Kidney capillary endothelial cell (primary cell): ENCODE data around the gene CDK4.

ENCODE experiments used
- DNase-seq: peaks from one replicate; pipeline ENCODE4 v3.0.0-alpha.2; 2018; ENCODE audit warnings: low spot score

The CDK4 gene

DNA sequence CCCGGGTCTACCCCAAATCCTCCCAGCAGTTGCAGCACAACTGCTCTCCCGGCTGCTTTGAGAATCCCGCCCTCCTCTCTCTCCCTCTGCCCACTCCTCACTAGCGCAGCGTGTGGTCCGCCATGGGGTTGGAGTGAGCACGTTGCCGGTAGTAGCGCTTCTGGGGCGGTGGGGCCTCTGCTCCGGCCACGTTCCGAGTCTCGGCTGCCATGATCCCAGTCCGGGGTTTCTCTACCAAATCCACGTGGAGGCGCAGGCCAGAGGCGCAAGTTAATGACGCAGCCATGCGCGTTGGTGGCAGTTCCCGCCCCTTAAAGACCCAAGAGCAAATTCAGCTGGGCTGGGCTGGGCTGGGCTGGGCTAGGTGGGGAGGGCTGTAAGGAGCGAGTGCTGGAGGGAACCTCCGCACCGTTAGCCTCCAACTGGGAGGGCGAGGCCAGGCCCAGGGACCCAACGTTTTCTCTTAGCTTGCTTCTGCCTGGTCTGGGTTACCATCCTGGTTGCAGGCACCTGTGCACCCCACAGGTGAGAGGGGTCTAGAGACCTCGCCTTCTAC is 19.8 kb upstream of the CDK4 start, which contains the start of gene METTL1:
TSS of gene METTL1 (minus strand) at position 233 of the 556 bp plus-strand sequence. CDS start at position 211, 22 bp downstream.
- DNase-seq: peak; percentile 92

DNA sequence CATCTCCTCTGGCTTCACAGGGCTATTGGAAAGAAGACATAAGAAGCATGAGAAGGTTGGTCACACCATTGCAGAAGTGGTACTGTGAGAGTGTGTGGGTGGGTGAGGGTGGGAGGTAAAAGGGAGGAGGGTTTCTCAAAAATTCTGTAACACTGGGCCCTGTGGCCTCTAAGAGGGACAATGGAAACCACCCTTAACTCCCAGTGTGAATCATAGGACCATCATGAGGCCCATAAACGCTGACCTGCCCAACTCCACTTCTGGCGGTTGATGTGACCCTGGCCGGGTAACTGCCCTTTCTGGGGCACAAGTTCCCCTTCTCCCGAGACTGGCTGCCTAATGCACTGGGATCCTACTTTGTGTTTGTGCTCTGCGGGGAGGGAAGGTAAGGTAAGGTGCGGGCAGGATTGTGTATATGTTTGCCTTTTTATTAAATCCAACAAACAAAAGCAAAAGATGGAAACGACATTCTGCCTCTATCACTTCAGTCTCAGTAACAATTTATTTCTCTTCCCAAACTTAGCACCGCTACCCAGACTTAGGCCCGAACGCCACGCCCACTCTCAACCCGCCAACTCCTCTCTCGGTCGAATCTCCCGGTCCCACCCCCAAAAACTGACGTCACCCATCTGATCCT is 19.2 kb upstream of the CDK4 start:
- DNase-seq: peak; percentile 81

DNA sequence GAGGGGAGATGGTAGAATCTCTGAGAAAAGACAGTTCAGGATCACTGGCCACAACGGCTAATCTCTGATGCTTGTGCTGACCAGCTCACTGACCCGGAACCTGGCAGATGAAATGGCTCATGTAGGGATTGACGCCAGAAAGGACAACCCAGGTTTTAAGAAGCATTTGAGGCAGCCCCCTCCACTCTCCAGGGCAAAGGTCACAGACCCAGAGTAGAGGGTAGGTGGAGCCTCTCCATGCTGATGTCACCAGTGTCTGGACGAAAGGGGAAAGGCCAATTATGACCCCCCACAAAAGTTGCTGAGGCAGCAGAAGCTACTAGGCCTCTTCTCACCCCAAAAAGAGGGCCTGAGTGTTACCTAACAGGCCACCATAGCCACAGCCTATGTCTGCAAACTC is 18.6 kb upstream of the CDK4 start:
- DNase-seq: no peak

DNA sequence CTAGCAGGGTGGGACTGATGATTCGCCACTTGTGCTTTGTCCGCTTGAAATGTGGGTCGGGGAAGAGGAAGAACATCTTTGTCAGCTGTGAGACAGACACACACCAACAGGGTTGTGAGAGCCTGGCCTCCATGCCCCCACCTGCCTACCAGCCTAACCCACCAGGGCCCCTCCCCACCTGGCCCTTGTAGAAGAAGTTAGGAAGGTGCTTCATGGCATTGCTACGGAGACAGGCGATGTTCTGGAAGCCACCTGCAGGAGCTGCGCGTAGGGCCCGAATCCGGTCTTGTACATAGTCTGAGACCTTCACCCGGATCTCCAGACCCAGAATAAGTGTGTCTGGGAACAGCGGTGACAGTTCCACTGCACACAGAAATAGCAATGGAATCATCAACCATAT is 17.5 kb upstream of the CDK4 start:
- DNase-seq: no peak

DNA sequence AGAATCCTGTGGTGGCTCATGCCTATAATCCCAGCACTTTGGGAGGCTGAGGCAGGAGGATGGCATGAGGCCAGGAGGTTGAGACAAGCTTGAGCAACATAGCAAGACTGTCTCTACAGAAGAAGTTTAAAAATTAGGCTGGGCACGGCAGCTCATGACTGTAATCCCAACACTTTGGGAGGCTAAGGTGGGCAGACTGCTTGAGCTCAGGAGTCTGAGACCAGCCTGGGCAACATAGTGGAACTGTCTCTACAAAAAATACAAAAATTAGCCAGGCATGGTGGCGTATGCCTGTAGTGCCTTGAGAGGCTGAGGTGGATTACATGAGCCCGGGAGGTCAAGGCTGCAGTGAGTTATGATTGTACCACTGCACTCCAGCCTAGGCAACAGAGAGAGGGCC is 15.8 kb upstream of the CDK4 start:
- DNase-seq: no peak

DNA sequence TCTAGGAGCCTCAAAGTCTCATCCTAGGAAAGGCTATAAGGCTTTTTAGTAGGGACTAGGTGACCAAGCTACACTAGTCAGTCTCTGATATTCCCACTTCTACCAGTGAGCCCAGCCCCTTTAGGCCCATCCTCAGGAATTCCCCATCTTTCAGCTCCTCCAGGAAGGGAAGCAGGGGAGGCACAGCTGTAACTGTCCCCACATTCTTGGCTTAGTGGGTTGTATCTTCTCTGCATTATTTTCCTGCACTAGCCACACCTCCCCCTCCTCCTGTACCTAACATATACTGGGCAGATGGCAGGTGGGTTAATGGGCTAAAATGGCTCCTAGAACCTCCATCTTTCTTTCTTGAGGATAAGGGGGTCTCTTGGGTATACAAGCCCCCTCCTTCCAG is 15.2 kb upstream of the CDK4 start:
- no peak for DNase-seq

DNA sequence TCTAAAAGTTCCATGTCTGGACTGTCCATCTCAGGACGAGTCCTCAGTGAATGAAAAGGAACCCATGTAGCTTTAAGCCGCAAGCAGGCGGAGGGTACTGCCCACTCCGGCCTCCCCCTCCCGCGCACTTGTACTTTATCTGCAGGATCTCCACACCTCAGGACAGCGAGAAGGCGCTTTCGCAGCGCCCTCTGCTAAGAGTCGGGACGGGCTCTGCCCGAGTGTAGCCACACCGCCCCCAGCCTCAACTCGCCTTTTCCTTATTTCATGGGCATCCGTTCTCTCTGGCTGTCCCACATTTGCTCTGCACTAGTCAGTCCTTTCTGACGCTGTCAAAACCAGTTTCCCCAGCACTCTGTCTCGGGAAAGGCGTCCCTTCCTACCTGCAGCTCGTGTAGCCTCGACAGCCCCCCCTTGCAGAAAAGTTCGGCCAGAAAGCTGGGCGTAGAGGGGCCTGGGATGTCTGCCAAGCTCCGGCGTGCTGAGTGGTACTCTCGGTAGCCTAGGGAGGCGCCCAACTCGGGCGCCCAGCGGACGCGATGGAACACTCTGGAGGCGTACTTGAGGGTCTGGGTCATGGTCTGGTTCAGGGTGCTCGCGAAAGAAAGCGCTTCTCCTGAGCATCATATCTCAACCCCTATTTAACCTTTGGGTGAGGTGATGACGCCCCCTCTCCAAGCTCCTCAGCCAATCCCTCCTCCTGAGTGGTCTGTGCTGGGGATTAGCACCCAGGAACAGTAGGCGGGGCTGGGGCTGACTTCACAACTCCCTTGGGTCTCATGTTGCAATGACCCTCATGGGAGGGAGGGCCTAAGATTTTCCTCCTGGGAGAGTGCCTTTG is 14.6 kb upstream of the CDK4 start, which contains the start of gene CYP27B1:
TSS of gene CYP27B1 (minus strand) at position 615 of the 841 bp plus-strand sequence. CDS start at position 578, 37 bp downstream.
- no peak for DNase-seq

DNA sequence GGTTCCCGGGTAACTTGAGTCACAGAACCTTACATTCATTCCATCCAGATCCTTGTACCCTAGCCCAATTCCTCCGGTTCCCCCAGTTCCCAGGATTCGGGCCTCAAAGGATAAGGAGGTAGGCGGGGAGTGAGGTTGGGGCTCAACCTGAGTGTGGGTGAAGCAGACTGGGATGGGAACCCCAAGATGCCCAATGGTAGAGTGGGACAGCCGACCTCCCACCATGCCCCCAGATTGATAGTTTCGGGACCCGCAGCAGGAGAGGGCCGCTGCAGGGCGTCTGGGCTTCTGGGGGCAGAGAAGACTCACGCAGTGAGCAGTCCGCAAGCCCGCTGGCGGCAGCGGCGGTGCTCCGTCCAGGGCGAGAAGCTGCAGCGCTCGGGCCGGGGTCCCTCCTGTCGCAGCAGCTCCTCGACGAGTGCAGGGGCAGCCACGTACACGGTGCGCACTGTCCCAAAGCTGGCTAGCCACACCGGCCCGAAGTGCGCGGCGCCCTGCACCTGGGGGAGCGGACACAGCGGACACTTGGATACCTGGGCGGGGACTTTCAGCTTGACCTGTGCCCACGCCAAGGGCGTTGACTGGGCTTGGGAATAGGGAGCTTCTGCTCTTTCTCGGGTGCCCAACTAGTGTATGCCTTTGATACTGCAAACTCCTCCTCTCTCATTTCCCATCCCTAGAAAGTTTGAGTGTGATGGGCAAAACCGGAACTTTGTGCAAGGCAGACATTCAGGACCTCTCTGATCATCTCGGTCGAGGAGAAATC is 13.8 kb upstream of the CDK4 start:
- DNase-seq: no peak

DNA sequence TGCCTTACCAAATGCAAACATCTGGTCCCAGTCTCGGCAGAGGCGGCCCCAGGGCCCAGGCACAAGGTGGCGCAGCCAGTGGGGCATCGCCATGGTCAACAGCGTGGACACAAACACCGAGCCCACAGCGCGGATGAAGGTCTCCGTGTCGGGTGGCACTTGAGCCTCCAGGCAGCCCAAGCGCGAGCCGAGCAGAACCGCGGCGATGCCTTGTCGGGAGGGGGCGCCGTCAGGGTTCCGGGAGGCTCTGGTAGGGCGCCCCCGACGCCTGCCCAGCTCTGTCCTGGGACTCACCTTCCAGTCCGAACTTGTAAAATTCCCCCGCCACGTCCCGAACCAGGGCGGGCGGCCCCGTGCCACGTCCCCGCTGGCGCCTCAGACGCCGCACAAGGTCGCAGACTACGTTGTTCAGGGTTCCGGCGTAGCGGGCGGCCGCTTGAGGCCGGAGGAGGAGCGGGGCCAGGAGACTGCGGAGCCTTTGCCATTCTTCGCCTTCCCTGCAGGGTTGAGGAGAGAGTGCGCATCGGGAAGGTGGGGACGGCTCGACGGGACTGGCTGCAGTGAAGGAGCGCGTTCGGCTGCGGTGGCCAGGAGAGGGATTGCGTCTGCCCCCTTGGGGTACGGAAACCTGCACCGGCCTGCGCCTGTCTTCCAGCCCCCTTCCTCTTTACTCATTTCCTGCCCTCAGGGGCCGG is 13.0 kb upstream of the CDK4 start:
- DNase-seq: no peak

DNA sequence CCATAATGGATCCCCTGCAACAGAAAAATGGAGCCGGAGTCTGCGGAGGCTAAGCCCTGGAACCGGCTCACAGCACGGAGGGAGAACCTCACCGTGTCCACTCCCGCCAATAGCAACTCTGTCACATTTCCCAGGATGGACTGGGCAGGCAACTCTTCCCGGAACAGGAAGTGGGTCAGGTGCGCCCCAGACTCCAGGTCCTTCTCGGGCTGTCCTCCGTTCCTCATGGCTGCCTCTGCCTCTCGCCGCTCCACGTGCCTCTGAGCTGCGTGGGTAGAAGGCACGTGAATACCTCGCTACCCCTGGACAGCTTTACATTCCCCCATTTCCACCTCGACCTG is 12.5 kb upstream of the CDK4 start:
- DNase-seq: no peak

DNA sequence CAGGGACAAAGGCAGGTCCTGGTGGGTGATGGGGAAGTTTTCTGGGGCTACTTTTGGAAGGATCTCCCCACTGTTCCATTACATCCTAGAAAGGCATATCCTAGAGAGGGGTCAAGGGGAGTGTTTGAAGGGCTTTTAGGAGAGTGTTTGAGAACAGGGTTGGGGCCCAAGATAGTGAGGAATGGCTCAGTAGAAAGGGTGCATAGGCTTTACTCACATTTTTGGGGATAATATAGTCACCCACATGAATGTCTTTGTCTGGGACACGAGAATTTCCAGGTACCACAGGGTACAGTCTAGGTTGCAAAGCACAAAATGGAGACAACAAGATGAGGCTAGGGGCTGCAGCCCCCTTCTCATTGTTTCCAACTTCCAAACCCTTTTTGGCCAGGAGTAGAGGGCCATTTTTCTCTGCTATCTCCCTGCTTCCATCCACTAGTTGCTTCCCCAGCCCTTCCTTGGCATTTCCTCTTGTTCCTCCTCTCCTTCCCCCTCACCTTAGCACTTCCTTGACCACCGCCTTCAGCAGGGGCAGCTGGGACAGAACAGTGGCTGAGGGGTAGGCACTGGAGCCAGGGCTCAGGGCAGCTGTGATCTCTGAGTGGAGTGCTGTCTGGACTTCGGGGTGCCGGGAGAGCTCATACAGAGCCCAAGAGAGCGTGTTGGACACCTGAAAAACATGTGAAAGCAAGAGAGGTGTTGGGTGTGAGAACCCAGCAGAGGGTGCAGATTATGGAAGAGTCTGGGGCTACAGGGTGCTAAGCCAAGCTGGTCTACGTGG is 12.0 kb upstream of the CDK4 start:
- DNase-seq: no peak

DNA sequence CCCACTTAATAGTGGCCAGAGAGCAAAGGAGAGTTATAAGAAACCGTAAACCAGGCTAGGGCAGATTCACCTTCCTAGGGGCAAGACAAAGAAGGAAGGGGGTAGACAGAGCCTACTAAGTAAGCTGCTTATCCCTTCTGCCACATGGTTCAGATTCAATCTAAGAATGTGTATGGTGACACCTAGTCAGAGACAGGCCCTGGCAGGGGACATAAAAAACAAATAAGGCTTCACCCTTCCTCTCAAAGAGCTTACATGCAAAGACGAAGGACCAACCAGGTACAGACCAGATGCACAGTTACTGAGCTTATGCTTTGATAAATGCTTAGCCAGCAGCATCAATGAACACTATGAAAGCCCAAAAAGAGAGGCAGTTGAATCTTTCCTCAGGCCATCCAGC is 10.4 kb upstream of the CDK4 start:
- no peak for DNase-seq

DNA sequence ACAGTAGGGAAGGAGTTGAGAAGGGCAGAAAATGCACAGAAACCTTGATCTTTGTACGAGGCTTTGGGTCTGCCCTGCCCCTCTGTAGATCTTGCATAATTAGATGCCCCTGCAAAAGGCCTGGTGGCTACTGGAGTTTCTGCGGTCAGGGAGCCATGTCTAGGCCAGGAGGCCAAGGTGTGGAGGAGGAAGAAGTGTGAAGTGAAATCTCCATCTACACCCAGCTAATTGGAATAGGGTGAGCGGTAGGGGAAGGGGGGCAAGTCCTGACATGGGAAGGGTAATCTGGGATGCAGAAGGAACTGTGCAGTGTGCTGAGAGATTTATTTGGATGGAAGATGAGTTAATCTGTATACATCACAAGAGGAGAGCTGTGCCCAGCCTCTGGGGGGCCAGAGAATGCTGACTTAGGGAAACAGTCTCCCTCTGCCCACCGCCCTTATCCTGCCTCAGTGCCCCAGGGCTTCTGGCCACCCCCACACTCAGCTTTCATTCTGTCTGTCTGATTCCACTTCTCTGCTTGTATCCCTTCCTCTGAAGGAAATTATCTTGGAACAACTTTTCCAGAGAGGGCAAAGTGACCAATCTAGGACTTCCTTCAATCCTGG is 9.4 kb upstream of the CDK4 start:
- no peak for DNase-seq

DNA sequence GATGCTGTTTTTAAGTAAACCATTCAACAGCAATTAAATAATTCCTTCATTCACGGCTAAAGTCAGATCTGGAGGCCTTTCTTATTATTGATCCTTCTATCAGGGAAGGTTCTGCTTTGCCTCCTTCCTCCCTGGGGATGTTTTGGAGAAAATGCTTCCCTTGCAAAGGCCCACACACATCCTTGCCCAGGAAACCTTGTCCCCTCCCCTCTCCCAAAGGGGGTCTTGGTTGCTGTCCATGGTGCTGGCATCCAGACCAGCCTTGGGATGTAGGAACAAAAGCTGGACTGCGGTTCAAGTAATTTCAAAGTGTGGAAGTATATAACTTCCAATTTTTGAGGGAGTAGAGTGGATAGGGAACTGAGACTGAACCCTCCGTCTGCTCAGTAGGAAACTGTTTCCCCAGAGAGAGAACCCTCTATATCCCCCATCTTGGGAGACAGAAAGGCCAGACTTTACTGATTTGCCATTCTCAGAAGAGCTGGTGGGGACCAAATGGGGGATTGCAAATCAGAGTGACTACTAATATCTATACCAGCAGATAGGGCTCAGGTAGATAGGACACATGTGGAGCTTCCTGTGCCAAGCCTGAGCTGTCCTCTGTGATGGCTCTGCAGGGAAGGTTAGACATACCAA is 8.4 kb upstream of the CDK4 start:
- no peak for DNase-seq

DNA sequence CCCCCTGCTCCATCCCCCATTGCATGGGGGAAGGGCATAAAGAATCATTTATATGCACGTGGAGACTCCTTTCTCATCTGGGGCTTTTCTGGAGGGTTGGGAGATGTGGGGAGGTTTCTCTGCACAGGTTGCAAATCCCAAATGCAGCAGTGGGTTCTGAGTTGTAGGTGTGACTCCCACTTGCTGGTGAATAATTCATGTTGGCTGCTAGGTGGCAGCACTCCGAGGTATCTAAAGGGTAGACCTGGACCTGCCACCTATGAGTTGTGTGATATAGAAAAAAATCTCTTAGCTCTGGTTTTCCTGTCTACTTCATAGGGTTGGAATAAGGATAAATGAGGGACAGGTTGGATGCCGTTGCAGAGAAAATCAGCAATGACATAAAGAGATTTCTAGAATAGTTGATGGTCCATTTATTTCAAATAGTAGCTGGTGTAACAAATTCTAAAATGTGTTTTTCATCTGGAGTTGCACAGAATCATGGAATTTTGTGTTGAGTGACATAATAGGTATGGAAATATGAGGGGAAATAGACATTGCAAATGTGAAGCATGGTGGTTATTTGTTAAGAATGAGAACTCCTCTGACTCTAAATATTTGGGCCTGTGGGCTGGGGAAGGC is 7.4 kb upstream of the CDK4 start:
- no peak for DNase-seq

DNA sequence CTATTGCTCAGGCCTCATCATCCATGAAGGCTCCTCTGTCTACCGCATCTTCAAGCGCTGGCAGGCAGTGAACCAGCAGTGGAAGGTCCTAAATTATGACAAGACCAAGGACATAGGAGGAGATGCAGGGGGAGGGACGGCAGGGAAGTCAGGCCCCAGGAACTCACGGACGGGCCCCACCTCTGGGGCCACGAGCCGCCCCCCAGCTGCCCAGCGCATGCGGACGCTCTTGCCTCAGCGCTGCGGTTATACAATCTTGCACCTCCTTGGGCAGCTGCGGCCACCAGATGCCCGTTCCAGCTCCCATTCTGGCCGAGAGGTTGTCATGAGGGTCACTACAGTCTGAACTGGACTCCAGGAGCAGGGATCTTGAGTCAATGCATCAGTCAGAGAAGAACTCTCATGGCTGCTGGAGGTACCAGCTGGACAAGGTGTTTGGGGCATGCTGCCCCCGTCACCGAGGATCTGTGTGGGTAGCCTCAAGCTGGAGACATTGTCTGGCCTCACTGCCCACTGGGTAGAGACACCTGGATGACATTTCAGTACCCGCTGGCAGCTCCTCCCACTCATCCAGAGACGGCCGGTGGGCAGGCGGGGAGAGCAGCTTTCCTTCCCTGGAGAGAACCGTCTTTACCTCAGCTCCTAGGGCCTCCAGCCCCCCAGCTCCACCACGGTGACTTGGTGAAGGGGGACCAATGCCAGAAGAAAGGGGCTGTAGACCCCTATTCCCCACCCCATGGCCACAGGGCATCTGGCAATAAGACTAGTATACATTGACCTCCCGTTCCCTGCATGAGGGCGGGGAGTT is 6.6 kb upstream of the CDK4 start:
- no peak for DNase-seq

DNA sequence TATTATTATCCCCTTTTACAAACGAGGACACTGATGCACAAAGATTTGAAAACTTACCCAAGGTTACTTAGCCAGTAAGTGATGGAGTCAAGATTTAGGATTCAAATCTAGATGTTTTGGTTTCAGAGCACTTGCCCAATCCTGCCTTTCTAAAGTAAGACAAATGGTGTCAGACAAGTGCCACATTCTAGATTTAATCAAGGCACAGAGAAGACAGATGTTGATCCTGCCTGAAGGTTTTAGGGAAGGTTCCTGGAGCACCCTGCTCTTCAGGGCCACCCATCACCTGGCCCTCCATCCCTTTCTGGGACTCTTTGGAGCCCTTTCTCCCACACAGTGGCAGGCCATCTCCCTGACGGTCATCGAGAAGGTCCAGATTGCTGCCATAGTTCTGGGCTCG is 5.7 kb upstream of the CDK4 start:
- no peak for DNase-seq

DNA sequence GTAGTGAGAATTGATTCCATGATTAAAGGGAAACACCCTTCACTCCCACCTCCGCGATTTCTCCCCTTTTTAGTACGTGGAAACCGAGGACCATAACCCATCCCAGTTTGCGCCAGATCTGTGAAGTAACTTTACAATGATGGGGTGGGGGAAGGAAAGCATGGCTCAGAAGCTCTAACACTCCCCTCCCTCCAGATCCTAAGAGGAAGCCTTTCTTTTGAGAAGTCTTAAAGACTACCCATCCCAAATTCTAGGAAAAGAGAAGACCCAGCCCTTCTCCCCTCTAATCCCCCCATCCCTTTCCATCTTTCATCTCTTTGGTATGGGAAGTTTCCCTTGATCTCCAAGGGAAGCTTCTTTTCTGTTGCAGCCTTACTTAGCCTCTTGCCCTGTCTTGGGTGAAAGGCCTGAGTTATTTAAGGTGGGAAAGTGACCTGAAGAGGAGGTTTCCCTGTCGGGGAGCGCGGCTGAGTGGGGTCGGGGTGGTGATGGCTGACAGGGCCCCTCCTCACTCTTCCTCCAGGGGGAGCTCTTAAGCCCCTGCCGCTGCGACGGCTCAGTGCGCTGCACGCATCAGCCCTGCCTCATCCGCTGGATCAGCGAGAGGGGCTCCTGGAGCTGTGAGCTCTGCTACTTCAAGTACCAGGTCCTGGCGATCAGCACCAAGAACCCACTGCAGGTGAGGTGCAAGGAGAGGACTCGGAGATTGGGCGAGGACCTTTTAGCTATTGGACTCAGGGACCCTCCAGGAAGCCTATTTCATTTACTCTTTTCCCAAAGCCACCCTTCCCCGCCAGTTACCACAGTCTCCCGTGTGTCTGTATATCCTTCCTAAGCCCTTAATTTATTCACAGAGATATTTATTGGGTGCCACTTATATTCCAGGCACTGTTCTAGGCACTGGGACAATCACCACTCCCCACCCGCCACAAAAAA is 4.6 kb upstream of the CDK4 start:
- DNase-seq: no peak
